Kidney (tissue), 14 donors: Measurements from ENCODE around the gene GDNF. TPM values are rescaled to one million over a fixed set of nuclear protein-coding genes. Genes with fewer than 3 reads are reported as not detected.

Experiments
- DNase-seq, 5 donors: peaks; one replicate each; pipeline ENCODE4 v3.0.0-alpha.2; 2013 to 2020
- FAIRE-seq: peaks from 2 replicates; lab custom pipeline; 2012; peaks lifted over from hg19 to GRCh38; lab: Jason Lieb, UNC
- H3K27ac ChIP-seq, 2 donors: one replicate each; pipeline ENCODE4 v1.7.0; 2013; ENCODE audit warnings: low read depth in 2 of 2, low read length in 2 of 2, inconsistent platforms in 1 of 2
- H3K27me3 ChIP-seq: one replicate; pipeline ENCODE4 v1.7.1; 2013; ENCODE audit warnings: low read length, inconsistent platforms; ENCODE audit not compliant: control insufficient read depth, insufficient read depth
- H3K36me3 ChIP-seq, 3 donors: one replicate each; pipeline versions ENCODE4 v1.7.0 to v1.7.1; 2013; ENCODE audit warnings: low read length in 3 of 3, control low read depth in 1 of 3, inconsistent platforms in 1 of 3; ENCODE audit not compliant: insufficient read depth in 3 of 3, control insufficient read depth in 2 of 3
- H3K4me1 ChIP-seq, 3 donors: one replicate each; pipeline versions ENCODE4 v1.7.0 to v1.7.1; 2013; ENCODE audit warnings: low read length in 3 of 3, inconsistent platforms in 1 of 3, low read depth in 1 of 3; ENCODE audit not compliant: control insufficient read depth in 2 of 3, insufficient read depth in 2 of 3
- H3K4me3 ChIP-seq, 3 donors: one replicate each; pipeline versions ENCODE4 v1.7.0 to v1.8.1; 2013; ENCODE audit warnings: low read length in 3 of 3, control low read depth in 1 of 3, inconsistent platforms in 1 of 3
- H3K9ac ChIP-seq, 3 donors: one replicate each; pipeline versions ENCODE4 v1.7.0 to v1.7.1; 2013; ENCODE audit warnings: low read length in 3 of 3, control low read depth in 1 of 3, inconsistent platforms in 1 of 3
- H3K9me3 ChIP-seq, 3 donors: one replicate each; pipeline versions ENCODE4 v1.7.0 to v1.7.1; 2013; ENCODE audit warnings: low read length in 3 of 3, control low read depth in 1 of 3, inconsistent platforms in 1 of 3; ENCODE audit not compliant: control insufficient read depth in 2 of 3, insufficient read depth in 1 of 3
- intact Hi-C: fragments of 100-400 bp; cut with DNase I; formaldehyde crosslinking; loops from one replicate; pipeline ENCODE4 v1.11.1; 2022
- polyA plus RNA-seq: library from polyadenylated mRNA; stranded (reverse); fragments of 350-450 nt; fragmentation: Illumina TruSeq; extraction: RNeasy Lipid Tissue Mini Kit (QIAGEN cat#74804); gene quantifications from one replicate; pipeline ENCODE4 v1.2.3, GENCODE V29; 2014; ENCODE audit warnings: low read depth, low replicate concordance; ENCODE audit not compliant: insufficient read depth
- total RNA-seq: library from RNA; stranded (reverse); fragmentation: NEBNext Ultra II Directional; extraction: Animal tissue kit (Norgen Biotek cat#: 25700); gene quantifications from one replicate; pipeline ENCODE4 v1.2.1, GENCODE V29; 2021
- TF ChIP-seq, protein P1 (sequence below): IDR thresholded peaks from 3 replicates; pipeline ENCODE4 v1.5.1; 2012; ENCODE audit warnings: mild to moderate bottlenecking, moderate library complexity, borderline replicate concordance; ENCODE audit not compliant: insufficient read depth; ENCODE audit errors: extremely low read depth
- donor health status: control.
- donor health status: control.
- donor health status: control.
- donor health status: control.
- donor health status: control.
- donor health status: DM: yes; HTN: yes; CAD: no.
- donor health status: Normal renal cell carcinoma (clear cell type).

Gene GDNF
- total and polyA plus RNA-seq, 2 donors from 2014 or later: 0.34 to 0.88 TPM

DNA sequence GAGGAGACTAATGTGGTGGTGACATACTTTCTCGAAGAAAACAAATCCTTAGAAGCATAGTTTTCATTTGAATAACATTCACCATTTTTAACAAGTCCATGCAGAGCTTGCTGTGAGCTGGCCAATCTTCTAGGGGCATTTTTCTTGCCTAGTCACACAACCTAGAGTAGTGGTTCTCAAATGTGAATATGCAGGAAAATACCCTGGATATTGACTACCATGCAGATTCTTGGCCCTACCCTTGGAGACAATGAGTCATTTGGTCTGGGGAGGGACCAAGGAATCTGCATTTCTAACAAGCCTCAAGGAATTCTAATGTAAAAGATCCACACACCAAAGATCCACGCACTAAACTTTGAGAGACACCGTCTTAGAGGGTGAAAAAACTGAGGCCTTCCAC is 23.5 kb downstream of the GDNF start:
- no peak for DNase-seq
- H3K4me1 ChIP-seq: no peaks in the 10 kb centered on the region
- H3K9me3 ChIP-seq: no peaks in the 10 kb centered on the region
- no peak overlapping the region for H3K9ac ChIP-seq
- no peaks in the 10 kb centered on the region for H3K27me3 ChIP-seq
- H3K36me3 ChIP-seq: no peaks in the 10 kb centered on the region
- H3K4me3 ChIP-seq: no peak overlapping the region
- FAIRE-seq: no peak
- TF ChIP-seq, protein P1, sequence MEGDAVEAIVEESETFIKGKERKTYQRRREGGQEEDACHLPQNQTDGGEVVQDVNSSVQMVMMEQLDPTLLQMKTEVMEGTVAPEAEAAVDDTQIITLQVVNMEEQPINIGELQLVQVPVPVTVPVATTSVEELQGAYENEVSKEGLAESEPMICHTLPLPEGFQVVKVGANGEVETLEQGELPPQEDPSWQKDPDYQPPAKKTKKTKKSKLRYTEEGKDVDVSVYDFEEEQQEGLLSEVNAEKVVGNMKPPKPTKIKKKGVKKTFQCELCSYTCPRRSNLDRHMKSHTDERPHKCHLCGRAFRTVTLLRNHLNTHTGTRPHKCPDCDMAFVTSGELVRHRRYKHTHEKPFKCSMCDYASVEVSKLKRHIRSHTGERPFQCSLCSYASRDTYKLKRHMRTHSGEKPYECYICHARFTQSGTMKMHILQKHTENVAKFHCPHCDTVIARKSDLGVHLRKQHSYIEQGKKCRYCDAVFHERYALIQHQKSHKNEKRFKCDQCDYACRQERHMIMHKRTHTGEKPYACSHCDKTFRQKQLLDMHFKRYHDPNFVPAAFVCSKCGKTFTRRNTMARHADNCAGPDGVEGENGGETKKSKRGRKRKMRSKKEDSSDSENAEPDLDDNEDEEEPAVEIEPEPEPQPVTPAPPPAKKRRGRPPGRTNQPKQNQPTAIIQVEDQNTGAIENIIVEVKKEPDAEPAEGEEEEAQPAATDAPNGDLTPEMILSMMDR: no peak
- intact Hi-C loops: no loop called here
- H3K27ac ChIP-seq: no peak overlapping the region

DNA sequence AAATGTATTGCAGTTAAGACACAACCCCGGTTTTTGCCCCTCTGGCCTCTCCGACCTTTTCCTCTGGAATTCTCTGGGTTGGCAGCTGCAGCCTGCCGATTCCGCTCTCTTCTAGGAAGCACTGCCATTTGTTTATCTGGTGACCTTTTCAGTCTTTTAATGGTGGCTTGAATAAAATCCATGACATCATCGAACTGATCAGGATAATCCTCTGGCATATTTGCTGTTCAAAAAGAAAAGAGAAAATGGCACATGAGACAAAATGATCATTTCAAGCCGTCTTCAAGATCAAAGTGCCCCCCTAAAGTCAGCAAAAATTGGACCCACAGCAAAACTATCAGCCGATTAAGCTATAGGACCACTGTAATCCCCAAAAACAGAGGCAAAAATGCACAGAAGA is 23.9 kb downstream of the GDNF start:
- Histone ChIP-seq H3K9me3 (no peaks in the 10 kb centered on the region), H3K4me3 (no peak overlapping the region), H3K36me3 (no peaks in the 10 kb centered on the region), H3K4me1 (no peaks in the 10 kb centered on the region), H3K27me3 (no peaks in the 10 kb centered on the region), H3K27ac (no peak overlapping the region), H3K9ac (no peak overlapping the region)
- intact Hi-C loops: no loop called here
- TF ChIP-seq, protein P1: no peak
- DNase-seq: no peak
- no peak for FAIRE-seq

DNA sequence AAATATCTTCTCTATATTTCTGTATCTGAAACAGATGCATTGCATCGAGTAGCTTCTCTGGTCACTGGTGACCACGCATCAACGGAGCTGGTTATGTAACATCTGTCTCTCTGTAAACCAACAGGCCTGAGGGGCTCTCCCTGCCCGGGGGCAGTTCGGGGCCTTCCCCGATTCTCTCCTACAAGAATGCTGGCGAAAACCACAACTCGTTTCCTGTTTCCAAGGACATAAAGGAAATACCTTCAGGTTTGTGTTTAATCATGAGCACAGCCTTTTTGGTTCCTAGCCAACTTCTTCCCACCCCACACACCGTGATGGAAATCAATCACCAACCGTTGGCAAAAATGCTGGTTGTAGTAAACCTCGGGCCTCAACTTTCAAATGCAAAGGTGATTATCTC is 25.1 kb downstream of the GDNF start:
- Histone ChIP-seq H3K9ac (no peak overlapping the region), H3K27me3 (no peaks in the 10 kb centered on the region), H3K4me3 (no peak overlapping the region), H3K4me1 (no peaks in the 10 kb centered on the region), H3K36me3 (no peaks in the 10 kb centered on the region), H3K9me3 (no peaks in the 10 kb centered on the region), H3K27ac (no peak overlapping the region)
- no peak for FAIRE-seq
- TF ChIP-seq, protein P1: no peak
- no peak for DNase-seq
- intact Hi-C loops: no loop called here

DNA sequence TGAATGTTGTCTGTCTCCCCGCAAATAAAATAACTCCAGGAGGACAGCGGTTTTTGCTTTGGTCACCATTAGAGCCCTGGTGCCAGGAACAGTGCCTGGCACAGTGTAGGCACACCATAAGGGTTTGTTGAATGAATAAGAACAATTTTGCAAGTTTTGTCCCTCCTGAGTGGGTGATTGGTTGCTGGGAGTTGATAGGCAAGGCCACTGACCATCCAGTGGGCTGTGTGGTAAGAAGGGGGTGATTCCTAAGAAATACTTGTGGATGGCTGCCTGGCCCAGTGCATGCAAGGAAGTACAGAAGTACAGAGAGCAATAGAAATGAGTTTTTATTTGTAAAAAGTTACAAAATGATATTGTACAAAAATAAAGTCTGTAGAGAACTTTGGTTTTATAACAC is 27.5 kb downstream of the GDNF start:
- H3K27me3 ChIP-seq: no peaks in the 10 kb centered on the region
- intact Hi-C loops: no loop called here
- no peaks in the 10 kb centered on the region for H3K36me3 ChIP-seq
- no peak for FAIRE-seq
- no peaks in the 10 kb centered on the region for H3K9me3 ChIP-seq
- H3K4me1 ChIP-seq: no peaks in the 10 kb centered on the region
- H3K27ac ChIP-seq: no peak overlapping the region
- H3K9ac ChIP-seq: no peak overlapping the region
- H3K4me3 ChIP-seq: no peak overlapping the region
- DNase-seq: no peak
- TF ChIP-seq, protein P1: no peak
